Ectodermal cell (in vitro differentiated cells): ENCODE data around the gene EFCAB10.

Experiments used
- H3K27ac ChIP-seq: 2 replicates; pipeline ENCODE4 v1.7.0; 2013; ENCODE audit warnings: mild to moderate bottlenecking, low read depth, low read length; ENCODE audit not compliant: insufficient read depth, poor library complexity, severe bottlenecking
- H3K27me3 ChIP-seq: 2 replicates; pipeline ENCODE4 v1.7.0; 2013; ENCODE audit warnings: mild to moderate bottlenecking, low read length; ENCODE audit not compliant: insufficient read depth, control insufficient read depth, poor library complexity, severe bottlenecking
- H3K36me3 ChIP-seq: one replicate; pipeline ENCODE4 v1.7.0; 2013; ENCODE audit warnings: low read length; ENCODE audit not compliant: control insufficient read depth, insufficient read depth
- H3K4me1 ChIP-seq: one replicate; pipeline ENCODE4 v1.7.0; 2013; ENCODE audit warnings: low read length; ENCODE audit not compliant: control insufficient read depth, insufficient read depth
- H3K4me3 ChIP-seq: 2 replicates; pipeline ENCODE4 v1.7.0; 2013; ENCODE audit warnings: low read depth, low read length, control low read depth; ENCODE audit not compliant: insufficient read depth
- H3K9me3 ChIP-seq: 2 replicates; pipeline ENCODE4 v1.7.0; 2013; ENCODE audit warnings: mild to moderate bottlenecking, low read length, moderate library complexity; ENCODE audit not compliant: control insufficient read depth
- WGBS, 2 experiments: methylation state at CpG; one replicate each; pipeline ENCODE4 v1.1.7; 2013; ENCODE audit warnings: missing lambda C conversion rate in 2 of 2; 5-methylcytosine and 5-hydroxymethylcytosine counted together

Gene EFCAB10

DNA sequence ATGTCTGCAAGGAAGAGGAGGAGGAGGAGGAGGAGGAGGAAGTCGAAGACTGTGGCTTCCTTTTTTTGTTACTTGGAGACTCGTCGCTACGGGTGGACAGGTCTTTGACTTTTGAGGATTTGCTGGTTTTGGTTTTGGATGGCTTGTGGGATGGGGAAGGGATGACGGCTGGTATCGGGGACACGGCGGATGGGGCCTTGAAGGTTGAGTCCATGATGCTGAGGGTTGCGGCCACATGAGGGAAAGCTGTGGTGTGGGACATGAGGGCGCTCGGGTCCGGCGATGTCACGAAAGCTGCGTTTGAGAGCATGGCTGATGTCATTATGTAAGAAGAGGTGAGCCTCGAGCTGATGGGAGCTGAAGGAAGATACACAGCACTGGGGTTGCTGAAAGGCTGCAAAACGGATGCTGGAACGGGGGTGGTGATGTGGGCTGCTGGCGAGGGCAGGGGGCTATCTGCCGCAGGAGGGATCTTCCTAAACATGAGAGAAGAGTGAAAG is 33.1 kb upstream of the EFCAB10 start:
- H3K4me1 ChIP-seq: no peaks in the 10 kb centered on the region

DNA sequence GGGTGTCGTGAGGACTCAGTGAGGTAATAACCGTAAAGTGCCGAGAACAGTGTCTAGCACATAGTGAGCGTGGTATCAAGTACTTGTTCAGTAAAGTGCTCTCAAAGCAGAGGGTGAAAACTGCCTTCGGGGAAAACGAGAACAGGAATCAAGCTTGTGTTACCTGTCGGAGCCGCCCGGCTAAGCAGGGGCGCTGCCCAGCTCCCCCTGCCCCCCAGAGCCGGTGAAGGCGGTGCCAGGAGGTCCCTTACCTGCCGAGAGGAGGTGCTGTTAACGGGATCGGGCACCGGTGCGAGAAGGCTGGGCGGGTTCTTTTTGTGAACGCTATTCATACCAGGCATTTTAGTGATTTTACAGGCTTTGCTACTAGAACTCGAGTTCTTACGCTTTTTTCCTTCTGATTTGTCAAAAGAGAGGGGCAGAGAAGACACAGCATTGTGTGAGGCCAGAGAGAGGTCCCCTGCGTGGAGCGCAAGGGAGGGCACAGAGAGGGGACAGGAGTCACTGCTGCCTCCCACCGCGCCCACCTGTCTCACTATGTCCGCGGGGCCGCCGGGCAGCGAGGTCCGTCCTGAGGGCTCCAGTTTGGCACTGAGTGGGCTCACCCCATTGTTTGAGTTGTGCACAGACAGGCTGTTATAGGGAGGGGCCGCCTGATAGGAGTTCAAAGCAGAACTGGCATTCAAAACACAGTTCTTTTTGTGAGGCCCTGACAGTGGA is 32.5 kb upstream of the EFCAB10 start:
- no peaks in the 10 kb centered on the region for H3K9me3 ChIP-seq
- no peaks in the 10 kb centered on the region for H3K36me3 ChIP-seq
- WGBS, 2 experiments: 95% methylated on average over 32 of the region's 32 CpGs
- no peak overlapping the region for H3K27ac ChIP-seq
- H3K4me1 ChIP-seq: no peaks in the 10 kb centered on the region
- H3K4me3 ChIP-seq: no peak overlapping the region
- H3K27me3 ChIP-seq: no peaks in the 10 kb centered on the region

More for the DNA sequence above, 33.1 kb upstream of the EFCAB10 start:
- H3K27ac ChIP-seq: no peak overlapping the region
- no peaks in the 10 kb centered on the region for H3K9me3 ChIP-seq
- no peaks in the 10 kb centered on the region for H3K36me3 ChIP-seq
- no peak overlapping the region for H3K4me3 ChIP-seq
- no peaks in the 10 kb centered on the region for H3K27me3 ChIP-seq
- 93 to 95% methylated on average over 20 of the region's 20 CpGs for WGBS, 2 experiments

DNA sequence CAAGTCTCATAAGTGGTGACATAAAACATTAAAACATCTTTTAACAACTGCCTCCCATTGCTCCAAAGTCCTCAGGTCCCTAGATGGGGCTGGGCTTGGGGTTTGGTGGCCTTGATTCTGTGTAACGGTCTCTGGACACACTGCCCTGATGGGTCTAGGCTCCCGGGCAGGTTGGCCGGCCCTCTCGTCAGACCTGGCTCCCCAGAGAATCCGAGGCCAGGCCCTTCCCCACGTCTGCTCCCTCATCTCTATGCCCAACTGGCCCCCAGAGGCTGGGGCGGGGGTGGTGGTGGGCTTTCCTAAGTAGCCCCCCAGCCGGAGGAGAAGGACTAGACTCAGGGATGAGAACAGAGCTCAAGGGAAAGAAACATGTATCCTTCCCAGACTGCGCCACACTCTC is 31.5 kb upstream of the EFCAB10 start:
- no peaks in the 10 kb centered on the region for H3K4me1 ChIP-seq
- H3K4me3 ChIP-seq: no peak overlapping the region
- H3K27me3 ChIP-seq: no peaks in the 10 kb centered on the region
- no peaks in the 10 kb centered on the region for H3K36me3 ChIP-seq
- 91 to 97% methylated on average over 9 of the region's 9 CpGs for WGBS, 2 experiments
- H3K27ac ChIP-seq: no peak overlapping the region
- H3K9me3 ChIP-seq: no peaks in the 10 kb centered on the region

DNA sequence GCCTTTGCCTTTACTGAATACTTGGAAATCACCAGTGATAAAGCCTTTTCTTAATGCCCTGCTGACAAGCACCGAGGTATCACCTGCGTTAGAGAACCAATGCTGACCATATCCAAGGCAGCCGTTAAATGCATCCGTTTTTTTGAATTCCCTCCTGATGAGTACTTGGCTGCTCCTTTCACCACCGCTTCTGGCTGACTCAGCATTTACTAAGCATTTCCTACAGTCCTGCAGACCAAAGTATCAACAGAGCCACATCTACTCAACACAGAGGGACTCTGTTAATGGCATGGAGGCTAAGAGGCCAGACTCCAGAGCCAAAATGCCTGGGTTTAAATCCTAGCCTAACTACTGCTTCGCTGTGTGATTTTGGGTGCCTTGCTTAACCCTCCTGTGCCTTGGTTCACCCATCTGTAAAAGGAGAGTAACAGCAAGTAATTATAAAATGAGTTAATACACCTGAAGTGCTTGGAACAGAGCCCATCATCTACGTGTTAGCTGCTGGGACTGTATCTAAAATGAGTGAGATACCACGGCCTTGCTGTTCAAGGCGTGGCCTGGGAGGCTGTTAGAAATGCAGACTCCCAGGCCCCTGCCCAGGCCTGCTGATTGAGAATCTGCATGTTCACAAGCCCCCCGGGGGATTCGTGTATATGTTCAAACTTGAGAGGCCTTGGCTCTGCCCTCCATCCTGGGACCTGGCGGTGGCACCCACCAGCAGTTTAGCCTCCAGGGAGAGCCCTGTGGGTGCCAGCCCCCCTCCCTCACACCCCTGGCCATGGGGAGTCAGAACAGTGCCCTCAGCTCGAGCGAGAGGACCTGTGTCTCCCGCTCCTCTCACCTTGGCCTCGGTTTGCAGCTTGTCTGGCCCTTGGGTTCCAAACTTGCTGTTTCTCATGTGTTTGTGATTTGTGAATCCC is 30.8 kb upstream of the EFCAB10 start:
- Histone ChIP-seq H3K9me3 (no peaks in the 10 kb centered on the region), H3K27me3 (no peaks in the 10 kb centered on the region), H3K4me3 (no peak overlapping the region), H3K36me3 (no peaks in the 10 kb centered on the region), H3K27ac (no peak overlapping the region), H3K4me1 (peaks cover under 1% of the 10 kb centered on the region)
- WGBS, 2 experiments: 92 to 93% methylated on average over 16 of the region's 16 CpGs

DNA sequence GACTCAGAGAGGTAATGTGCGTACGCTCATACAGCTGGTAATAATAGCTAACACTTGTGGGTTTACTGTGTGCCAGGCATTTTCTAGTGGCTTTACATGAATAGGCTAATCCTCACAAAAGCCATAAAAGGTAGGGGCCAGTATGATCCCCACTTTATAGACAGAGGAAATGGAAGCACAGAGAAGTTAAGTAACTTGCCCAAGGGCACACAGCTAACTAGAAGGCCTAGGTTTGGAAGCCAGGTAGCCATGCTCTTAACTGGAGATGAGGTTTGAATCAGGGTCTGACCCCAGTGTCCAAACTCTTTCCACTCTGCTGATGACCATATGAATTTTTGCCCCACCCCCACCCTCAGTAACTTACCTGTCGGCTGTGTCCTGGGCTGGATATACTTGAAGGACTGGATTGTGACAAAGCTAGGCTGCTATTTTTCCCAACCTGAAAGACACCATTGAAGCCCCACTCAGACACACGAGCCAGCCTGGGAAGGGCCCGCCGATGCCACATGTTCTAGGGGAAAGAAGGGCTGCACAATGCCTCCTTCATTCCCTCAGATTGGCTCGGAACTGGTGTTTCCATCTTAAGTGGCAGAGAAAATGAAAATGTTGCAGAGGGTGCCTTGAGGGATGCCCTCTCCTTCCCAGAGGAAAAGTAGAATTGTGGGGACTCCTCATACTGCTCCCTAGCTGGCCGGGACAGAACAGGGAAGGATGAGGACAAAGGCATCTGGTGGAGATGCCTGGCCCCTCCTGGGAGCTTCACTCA is 29.1 kb upstream of the EFCAB10 start:
- Histone ChIP-seq H3K27ac (no peak overlapping the region), H3K4me3 (no peak overlapping the region), H3K27me3 (no peaks in the 10 kb centered on the region), H3K9me3 (no peaks in the 10 kb centered on the region), H3K36me3 (no peaks in the 10 kb centered on the region), H3K4me1 (peaks cover 9% of the 10 kb centered on the region)
- 93% methylated on average over 8 of the region's 8 CpGs for WGBS, 2 experiments

DNA sequence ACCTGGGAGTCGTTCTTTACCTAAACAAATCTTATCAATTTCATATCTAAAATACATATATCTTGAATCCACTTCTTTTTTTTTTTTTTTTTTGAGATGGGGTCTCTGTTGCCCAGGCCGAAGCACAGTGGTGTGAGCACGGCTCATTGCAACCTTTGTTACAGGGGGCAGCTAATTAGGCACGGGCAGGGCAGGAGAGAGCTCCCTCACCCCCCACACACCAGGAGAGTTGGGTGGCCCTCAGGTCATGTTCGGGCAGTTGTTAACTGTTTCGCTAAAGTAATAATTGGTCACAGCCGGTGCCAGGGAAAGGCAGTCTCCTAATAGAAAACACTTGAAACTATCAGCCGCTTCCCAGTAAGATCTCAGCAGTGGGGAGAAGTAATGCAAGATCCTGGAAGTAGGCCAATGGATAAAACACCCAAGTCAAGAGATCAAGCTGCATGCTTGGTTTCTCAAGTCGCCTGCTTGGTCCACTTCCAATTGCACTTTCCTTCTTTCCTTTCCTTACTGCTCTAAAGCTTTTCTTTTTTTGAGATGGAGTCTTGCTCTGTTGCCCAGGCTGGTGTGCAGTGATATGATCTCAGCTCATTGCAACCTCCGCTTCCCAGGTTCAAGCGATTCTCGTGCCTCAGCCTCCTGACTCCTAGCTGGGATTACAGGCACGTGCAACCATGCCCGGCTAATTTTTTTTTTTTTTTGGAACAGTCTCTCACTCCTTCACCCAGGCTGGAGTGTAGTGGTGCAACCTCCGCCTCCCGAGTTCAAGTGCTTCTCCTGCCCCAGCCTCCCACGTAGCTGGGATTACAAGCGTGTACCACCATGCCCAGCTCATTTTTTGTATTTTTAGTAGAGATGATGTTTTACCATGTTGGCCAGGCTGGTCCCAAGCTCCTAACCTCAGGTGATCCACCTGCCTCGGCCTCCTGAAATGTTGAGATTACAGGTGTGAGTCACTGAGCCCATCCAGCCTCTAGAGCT is 21.3 kb upstream of the EFCAB10 start:
- H3K4me3 ChIP-seq: no peak overlapping the region

DNA sequence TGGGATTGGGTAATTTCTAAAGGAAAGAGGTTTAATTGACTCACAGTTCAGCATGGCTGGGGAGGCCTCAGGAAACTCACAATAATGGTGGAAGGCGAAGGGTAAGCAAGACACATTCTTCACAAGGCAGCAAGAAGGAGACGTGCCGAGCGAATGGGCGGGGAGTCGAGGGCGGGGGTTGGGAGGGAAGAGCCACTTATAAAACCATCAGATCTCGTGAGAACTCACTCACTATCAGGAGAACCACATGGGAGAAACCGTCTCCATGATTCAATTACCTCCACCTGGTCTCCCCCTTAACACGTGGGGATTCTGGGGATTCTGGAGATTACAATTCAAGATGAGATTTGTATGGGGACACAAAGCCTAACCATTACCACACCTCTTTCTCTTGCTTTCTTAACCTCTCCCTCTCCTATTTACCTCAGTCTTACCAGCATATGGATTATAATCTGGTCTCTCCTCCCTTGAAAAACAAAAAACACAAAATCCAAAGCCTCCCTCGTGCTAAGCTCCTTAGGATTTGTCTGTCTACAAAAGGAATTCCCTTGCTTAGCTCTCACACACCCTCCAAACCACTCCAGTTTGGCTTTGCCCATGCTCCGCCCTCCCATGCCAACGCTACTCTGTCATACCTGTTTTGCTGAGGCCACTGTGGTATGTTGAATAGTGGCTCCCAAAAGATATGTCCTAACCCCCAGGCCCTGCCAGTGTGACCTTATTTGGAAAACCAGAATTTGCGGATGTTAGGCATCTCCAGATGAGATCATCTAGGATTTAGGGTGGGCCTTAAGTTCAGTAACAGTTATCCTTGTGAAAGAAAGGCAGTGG is 19.6 kb upstream of the EFCAB10 start:
- no peak overlapping the region for H3K4me3 ChIP-seq
- no peaks in the 10 kb centered on the region for H3K36me3 ChIP-seq
- H3K9me3 ChIP-seq: no peaks in the 10 kb centered on the region
- no peaks in the 10 kb centered on the region for H3K4me1 ChIP-seq
- H3K27me3 ChIP-seq: no peaks in the 10 kb centered on the region
- WGBS, 2 experiments: 84 to 86% methylated on average over 12 to 14 of the region's 14 CpGs
- no peak overlapping the region for H3K27ac ChIP-seq

More for the DNA sequence above, 21.3 kb upstream of the EFCAB10 start:
- Histone ChIP-seq H3K27me3 (no peaks in the 10 kb centered on the region), H3K36me3 (no peaks in the 10 kb centered on the region), H3K27ac (no peak overlapping the region), H3K9me3 (no peaks in the 10 kb centered on the region), H3K4me1 (peaks cover 9% of the 10 kb centered on the region)
- WGBS, 2 experiments: 93% methylated on average over 19 of the region's 19 CpGs

DNA sequence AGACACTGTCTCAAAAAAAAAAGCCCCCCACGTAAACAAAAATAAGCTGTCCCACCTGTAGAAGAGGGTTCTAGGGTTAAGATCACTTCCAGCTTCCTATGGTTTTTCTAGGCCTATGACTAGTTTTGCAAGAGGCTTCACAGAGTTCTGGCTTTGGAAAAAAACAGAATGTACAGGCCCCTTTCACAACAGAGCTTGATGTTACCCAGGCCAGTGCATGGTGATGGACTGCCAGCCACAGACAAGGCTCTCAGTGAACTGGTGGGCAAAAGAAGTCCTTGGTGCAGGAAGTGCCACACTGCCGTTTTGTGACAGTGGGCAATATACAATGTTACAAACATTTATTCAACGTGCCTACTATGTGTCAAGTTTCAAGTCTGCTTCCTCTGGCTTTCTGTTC is 18.3 kb upstream of the EFCAB10 start:
- Histone ChIP-seq H3K27me3 (no peaks in the 10 kb centered on the region), H3K4me1 (no peaks in the 10 kb centered on the region), H3K36me3 (no peaks in the 10 kb centered on the region), H3K9me3 (no peaks in the 10 kb centered on the region), H3K4me3 (no peak overlapping the region), H3K27ac (no peak overlapping the region)
- WGBS, 2 experiments: 89 to 92% methylated on average over 3 of the region's 3 CpGs
